ENCODE results near the gene MRPS33.

- TF ChIP-seq GATA3 (IDR thresholded peaks at IDR 0.05; ENCODE audit: low read depth, low read length) (no peak), GATA2 (IDR thresholded peaks at IDR 0.05; ENCODE audit: low read depth, low read length) (no peak)
These were observed 2.8 kb upstream of the MRPS33 start for GRCh38 chr7:141017555-141017954.

Measured in SH-SY5Y (cell line).